ENCODE measurements around the gene SMARCC2. TPM values are rescaled to one million over a fixed set of nuclear protein-coding genes. Genes with fewer than 3 reads are reported as not detected.

The SMARCC2 gene
- total and polyA plus RNA-seq, 9 of the 15 experiments (the other 6 are each of a cell fraction or from before 2014, with no cell fraction given) = 11.9 to 86.0 (median 36.6) TPM

- no peak for TF ChIP-seq BRCA1 (IDR thresholded peaks at IDR 0.05)
- TF ChIP-seq BRCA1 (CRISPR knock-in tag; IDR thresholded peaks at IDR 0.05) = no peak
- TF ChIP-seq ZNF311 (CRISPR knock-in tag; IDR thresholded peaks at IDR 0.05) = peak; percentile 76
- TF ChIP-seq, protein P1, sequence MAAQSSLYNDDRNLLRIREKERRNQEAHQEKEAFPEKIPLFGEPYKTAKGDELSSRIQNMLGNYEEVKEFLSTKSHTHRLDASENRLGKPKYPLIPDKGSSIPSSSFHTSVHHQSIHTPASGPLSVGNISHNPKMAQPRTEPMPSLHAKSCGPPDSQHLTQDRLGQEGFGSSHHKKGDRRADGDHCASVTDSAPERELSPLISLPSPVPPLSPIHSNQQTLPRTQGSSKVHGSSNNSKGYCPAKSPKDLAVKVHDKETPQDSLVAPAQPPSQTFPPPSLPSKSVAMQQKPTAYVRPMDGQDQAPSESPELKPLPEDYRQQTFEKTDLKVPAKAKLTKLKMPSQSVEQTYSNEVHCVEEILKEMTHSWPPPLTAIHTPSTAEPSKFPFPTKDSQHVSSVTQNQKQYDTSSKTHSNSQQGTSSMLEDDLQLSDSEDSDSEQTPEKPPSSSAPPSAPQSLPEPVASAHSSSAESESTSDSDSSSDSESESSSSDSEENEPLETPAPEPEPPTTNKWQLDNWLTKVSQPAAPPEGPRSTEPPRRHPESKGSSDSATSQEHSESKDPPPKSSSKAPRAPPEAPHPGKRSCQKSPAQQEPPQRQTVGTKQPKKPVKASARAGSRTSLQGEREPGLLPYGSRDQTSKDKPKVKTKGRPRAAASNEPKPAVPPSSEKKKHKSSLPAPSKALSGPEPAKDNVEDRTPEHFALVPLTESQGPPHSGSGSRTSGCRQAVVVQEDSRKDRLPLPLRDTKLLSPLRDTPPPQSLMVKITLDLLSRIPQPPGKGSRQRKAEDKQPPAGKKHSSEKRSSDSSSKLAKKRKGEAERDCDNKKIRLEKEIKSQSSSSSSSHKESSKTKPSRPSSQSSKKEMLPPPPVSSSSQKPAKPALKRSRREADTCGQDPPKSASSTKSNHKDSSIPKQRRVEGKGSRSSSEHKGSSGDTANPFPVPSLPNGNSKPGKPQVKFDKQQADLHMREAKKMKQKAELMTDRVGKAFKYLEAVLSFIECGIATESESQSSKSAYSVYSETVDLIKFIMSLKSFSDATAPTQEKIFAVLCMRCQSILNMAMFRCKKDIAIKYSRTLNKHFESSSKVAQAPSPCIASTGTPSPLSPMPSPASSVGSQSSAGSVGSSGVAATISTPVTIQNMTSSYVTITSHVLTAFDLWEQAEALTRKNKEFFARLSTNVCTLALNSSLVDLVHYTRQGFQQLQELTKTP (IDR thresholded peaks at IDR 0.05; ENCODE audit: low read depth in 1 of 2, partially characterized antibody in 2 of 2) = peak; percentile 55 to 91
- TF ChIP-seq, protein P2, sequence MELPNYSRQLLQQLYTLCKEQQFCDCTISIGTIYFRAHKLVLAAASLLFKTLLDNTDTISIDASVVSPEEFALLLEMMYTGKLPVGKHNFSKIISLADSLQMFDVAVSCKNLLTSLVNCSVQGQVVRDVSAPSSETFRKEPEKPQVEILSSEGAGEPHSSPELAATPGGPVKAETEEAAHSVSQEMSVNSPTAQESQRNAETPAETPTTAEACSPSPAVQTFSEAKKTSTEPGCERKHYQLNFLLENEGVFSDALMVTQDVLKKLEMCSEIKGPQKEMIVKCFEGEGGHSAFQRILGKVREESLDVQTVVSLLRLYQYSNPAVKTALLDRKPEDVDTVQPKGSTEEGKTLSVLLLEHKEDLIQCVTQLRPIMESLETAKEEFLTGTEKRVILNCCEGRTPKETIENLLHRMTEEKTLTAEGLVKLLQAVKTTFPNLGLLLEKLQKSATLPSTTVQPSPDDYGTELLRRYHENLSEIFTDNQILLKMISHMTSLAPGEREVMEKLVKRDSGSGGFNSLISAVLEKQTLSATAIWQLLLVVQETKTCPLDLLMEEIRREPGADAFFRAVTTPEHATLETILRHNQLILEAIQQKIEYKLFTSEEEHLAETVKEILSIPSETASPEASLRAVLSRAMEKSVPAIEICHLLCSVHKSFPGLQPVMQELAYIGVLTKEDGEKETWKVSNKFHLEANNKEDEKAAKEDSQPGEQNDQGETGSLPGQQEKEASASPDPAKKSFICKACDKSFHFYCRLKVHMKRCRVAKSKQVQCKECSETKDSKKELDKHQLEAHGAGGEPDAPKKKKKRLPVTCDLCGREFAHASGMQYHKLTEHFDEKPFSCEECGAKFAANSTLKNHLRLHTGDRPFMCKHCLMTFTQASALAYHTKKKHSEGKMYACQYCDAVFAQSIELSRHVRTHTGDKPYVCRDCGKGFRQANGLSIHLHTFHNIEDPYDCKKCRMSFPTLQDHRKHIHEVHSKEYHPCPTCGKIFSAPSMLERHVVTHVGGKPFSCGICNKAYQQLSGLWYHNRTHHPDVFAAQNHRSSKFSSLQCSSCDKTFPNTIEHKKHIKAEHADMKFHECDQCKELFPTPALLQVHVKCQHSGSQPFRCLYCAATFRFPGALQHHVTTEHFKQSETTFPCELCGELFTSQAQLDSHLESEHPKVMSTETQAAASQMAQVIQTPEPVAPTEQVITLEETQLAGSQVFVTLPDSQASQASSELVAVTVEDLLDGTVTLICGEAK (IDR thresholded peaks at IDR 0.05) = no peak; the same call in 1 of the 2 replicates
- TF ChIP-seq, protein P2 (CRISPR knock-in tag; IDR thresholded peaks at IDR 0.05) = no peak
- TF ChIP-seq HOMEZ (CRISPR knock-in tag; IDR thresholded peaks at IDR 0.05) = no peak
- peak; percentile 93 for TF ChIP-seq LARP7 (IDR thresholded peaks at IDR 0.05)
- peak; percentile 76 for TF ChIP-seq ESRRA (IDR thresholded peaks at IDR 0.05; ENCODE audit: borderline replicate concordance, low read depth)
- peak; percentile 13; the same call in 1 of the 2 replicates for TF ChIP-seq HCFC1 (IDR thresholded peaks at IDR 0.05; ENCODE audit: low read depth, low read length)
- TF ChIP-seq ZNF655 (CRISPR knock-in tag; IDR thresholded peaks at IDR 0.05) = peak; percentile 86
Measured at GRCh38 chr12:56158029-56158925, 31.0 kb downstream of the SMARCC2 start, which contains the start of gene MYL6 (continued).

All from K562 (cell line).